Panc1 (cell line): ENCODE measurements around the gene ENGASE. TPM values are rescaled to one million over a fixed set of nuclear protein-coding genes. Genes with fewer than 3 reads are reported as not detected.

ENCODE experiments used
- ATAC-seq: fragments of 200-7000 bp; cut with Tn5 transposase; 2 replicates; pipeline ENCODE4 v1.9.1; 2020; ENCODE audit warnings: mild to moderate bottlenecking, moderate library complexity
- BruUV-seq: library from RNA; stranded (reverse); fragments of 400-500 nt; replicated peaks from 2 replicates; lab custom pipeline; 2021; lab: Mats Ljungman, UMichigan
- CTCF ChIA-PET: fragments of 300-600 bp; sonication (Branson Sonifier 250); formaldehyde crosslinking; loops from one replicate; lab custom pipeline; 2022; ENCODE audit warnings: antibody characterized with exemption; lab: Charles Lee
- POLR2A ChIA-PET: fragments of 300-600 bp; sonication (Branson Sonifier 250); formaldehyde crosslinking; loops from one replicate; lab custom pipeline; 2022; ENCODE audit warnings: antibody characterized with exemption; lab: Charles Lee
- DNase-seq: peaks from one replicate; pipeline ENCODE4 v3.0.0-alpha.2; 2010; ENCODE audit warnings: low read depth, low spot score
- H3K27ac ChIP-seq: 2 replicates; pipeline ENCODE4 v1.5.1; 2011; ENCODE audit warnings: mild to moderate bottlenecking, low read length, inconsistent platforms
- H3K27me3 ChIP-seq: fragments of 200-500 bp; sonication (Bioruptor generic); 2 replicates; pipeline ENCODE4 v1.6.0; 2014; ENCODE audit warnings: low read length, inconsistent platforms; ENCODE audit not compliant: control insufficient read depth, insufficient read depth
- H3K36me3 ChIP-seq: fragments of 200-500 bp; sonication (Bioruptor generic); 2 replicates; pipeline ENCODE4 v1.5.1; 2014; ENCODE audit warnings: inconsistent platforms, mild to moderate bottlenecking, low read length, moderate library complexity; ENCODE audit not compliant: control insufficient read depth, insufficient read depth
- H3K4me1 ChIP-seq: 2 replicates; pipeline ENCODE4 v1.5.1; 2011; ENCODE audit warnings: inconsistent platforms, mild to moderate bottlenecking, low read length, moderate library complexity; ENCODE audit not compliant: control insufficient read depth, insufficient read depth
- H3K4me3 ChIP-seq, 2 experiments: 2 replicates each; pipeline ENCODE4 v1.5.1; 2011 to 2012; ENCODE audit warnings: low read depth in 2 of 2, low read length in 2 of 2, mild to moderate bottlenecking in 2 of 2, inconsistent platforms in 1 of 2, moderate library complexity in 1 of 2
- H3K9me3 ChIP-seq: fragments of 200-500 bp; sonication (Bioruptor generic); 2 replicates; pipeline ENCODE4 v1.5.1; 2014; ENCODE audit warnings: low read depth, mild to moderate bottlenecking, inconsistent platforms, low read length, moderate library complexity; ENCODE audit not compliant: control insufficient read depth, insufficient read depth
- CTCF ChIP-seq: fragments of 450-650 bp; IDR thresholded peaks from 2 replicates; pipeline ENCODE4 v1.5.1; 2017; ENCODE audit warnings: mild to moderate bottlenecking
- POLR2AphosphoS5 ChIP-seq: IDR thresholded peaks from 2 replicates; pipeline ENCODE4 v1.6.1; 2012; ENCODE audit warnings: mild to moderate bottlenecking, low read depth, low read length, moderate library complexity
- SIN3A ChIP-seq: IDR thresholded peaks from 2 replicates; pipeline ENCODE4 v1.6.1; 2012; ENCODE audit warnings: low read depth, mild to moderate bottlenecking, low read length, moderate library complexity, borderline replicate concordance; ENCODE audit not compliant: insufficient read depth
- TCF7L2 ChIP-seq: IDR thresholded peaks from 2 replicates; pipeline ENCODE4 v1.6.1; 2011; ENCODE audit warnings: mild to moderate bottlenecking, low read depth, low read length, inconsistent platforms
- in situ Hi-C: cut with HindIII; loops from 2 replicates; pipeline ENCODE4 v1.10.0; 2016; ENCODE audit warnings: low sequenced_read_pairs, low pct_unique_long_range_greater_than_20kb
- intact Hi-C: fragments of 100-400 bp; cut with micrococcal nuclease; formaldehyde crosslinking; loops from one replicate; pipeline ENCODE4 v1.10.0; 2022; ENCODE audit not compliant: unreplicated experiment
- total RNA-seq: library from RNA; stranded (reverse); gene quantifications from one replicate; pipeline ENCODE4 v1.2.1, GENCODE V29; 2021; ENCODE audit not compliant: unreplicated experiment
- TF ChIP-seq, protein P1 (sequence below), 2 experiments: IDR thresholded peaks; 2 replicates each; pipeline ENCODE4 v1.6.1; 2011 to 2012; ENCODE audit warnings: low read depth in 2 of 2, control low read depth in 1 of 2, low read length in 1 of 2, mild to moderate bottlenecking in 1 of 2, moderate library complexity in 1 of 2; ENCODE audit not compliant: insufficient read depth in 1 of 2

The ENGASE gene
- total RNA-seq, 1 experiment from 2014 or later, result 32.3 TPM

DNA sequence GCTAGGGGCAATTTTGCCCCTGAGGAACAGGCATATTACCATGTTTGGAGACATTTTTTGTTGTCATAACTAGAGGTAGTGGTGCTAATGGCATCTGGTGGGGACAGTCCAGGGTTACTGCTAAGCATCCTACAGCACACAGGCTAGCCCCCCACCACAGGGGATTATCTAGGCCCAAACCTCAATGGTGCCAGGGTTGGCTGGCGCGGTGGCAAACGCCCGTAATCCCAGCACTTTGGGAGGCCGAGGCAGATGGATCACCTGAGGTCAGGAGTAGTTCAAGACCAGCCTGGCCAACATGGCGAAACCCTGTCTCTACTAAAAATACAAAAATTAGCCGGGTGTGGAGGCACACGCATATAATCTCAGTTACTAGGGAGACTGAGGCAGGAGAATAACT lies 35.5 kb upstream of the ENGASE start:
- ChIA-PET CTCF (no interaction called here), POLR2A (no interaction called here)
- no TSS peak for BruUV-seq
- TF ChIP-seq CTCF (no peak), POLR2AphosphoS5 (no peak), SIN3A (no peak), TCF7L2 (no peak)
- TF ChIP-seq, protein P1, sequence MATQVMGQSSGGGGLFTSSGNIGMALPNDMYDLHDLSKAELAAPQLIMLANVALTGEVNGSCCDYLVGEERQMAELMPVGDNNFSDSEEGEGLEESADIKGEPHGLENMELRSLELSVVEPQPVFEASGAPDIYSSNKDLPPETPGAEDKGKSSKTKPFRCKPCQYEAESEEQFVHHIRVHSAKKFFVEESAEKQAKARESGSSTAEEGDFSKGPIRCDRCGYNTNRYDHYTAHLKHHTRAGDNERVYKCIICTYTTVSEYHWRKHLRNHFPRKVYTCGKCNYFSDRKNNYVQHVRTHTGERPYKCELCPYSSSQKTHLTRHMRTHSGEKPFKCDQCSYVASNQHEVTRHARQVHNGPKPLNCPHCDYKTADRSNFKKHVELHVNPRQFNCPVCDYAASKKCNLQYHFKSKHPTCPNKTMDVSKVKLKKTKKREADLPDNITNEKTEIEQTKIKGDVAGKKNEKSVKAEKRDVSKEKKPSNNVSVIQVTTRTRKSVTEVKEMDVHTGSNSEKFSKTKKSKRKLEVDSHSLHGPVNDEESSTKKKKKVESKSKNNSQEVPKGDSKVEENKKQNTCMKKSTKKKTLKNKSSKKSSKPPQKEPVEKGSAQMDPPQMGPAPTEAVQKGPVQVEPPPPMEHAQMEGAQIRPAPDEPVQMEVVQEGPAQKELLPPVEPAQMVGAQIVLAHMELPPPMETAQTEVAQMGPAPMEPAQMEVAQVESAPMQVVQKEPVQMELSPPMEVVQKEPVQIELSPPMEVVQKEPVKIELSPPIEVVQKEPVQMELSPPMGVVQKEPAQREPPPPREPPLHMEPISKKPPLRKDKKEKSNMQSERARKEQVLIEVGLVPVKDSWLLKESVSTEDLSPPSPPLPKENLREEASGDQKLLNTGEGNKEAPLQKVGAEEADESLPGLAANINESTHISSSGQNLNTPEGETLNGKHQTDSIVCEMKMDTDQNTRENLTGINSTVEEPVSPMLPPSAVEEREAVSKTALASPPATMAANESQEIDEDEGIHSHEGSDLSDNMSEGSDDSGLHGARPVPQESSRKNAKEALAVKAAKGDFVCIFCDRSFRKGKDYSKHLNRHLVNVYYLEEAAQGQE (IDR thresholded peaks at IDR 0.05; ENCODE audit: insufficient read depth in 1 of 2, low read depth in 2 of 2, low read length in 1 of 2), result no peak
- H3K27ac ChIP-seq, result no peak overlapping the region
- no peaks in the 10 kb centered on the region for H3K36me3 ChIP-seq
- 0 out of 2 replicates have a peak, but pooled peaks cover 5% of the 10 kb centered on the region for H3K4me1 ChIP-seq
- no peaks in the 10 kb centered on the region for H3K27me3 ChIP-seq
- DNase-seq (no peak), ATAC-seq (no peak)
- intact Hi-C loops (no loop called here), in situ Hi-C loops (no loop called here)
- H3K9me3 ChIP-seq, result no peaks in the 10 kb centered on the region
- no peak overlapping the region for H3K4me3 ChIP-seq

DNA sequence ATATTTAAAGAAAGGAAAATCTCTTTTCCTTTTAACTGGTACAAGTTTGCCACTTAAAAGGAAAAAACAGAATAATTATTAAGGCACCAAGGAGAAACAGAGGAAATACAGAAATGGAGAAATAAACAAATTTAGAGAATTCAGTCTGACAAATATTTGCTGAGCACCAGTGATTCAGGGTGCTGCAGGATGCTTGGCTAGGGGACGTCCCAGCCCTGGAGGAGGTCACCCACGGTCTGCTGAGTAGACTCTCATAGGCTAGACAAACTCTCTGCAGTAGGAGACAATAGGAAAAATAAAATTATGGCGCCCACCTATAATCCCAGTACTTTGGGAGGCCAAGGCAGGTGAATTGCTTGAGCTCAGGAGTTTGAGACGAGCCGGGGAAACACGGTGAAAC lies 34.7 kb upstream of the ENGASE start:
- ATAC-seq (no peak), DNase-seq (no peak)
- intact Hi-C loops (no loop called here), in situ Hi-C loops (no loop called here)
- Histone ChIP-seq H3K36me3 (no peaks in the 10 kb centered on the region), H3K9me3 (no peaks in the 10 kb centered on the region), H3K4me3 (no peak overlapping the region), H3K4me1 (no peaks in the 10 kb centered on the region), H3K27me3 (no peaks in the 10 kb centered on the region; the same call in 1 of the 2 replicates), H3K27ac (no peak overlapping the region)
- ChIA-PET POLR2A (interaction anchor here (0.6 kb wide), 1 partner anchor 31 kb away, joined by 3 read pairs; no protein-coding TSS in a partner anchor), CTCF (no interaction called here)
- no TSS peak for BruUV-seq
- TF ChIP-seq TCF7L2, result no peak
- no peak for TF ChIP-seq SIN3A
- TF ChIP-seq CTCF, result no peak
- TF ChIP-seq, protein P1 (IDR thresholded peaks at IDR 0.05; ENCODE audit: insufficient read depth in 1 of 2, low read depth in 2 of 2, low read length in 1 of 2), result no peak
- no peak for TF ChIP-seq POLR2AphosphoS5
